ENCODE measurements around the gene FKBP1B.
A peak's percentile ranks its signal among the peaks of the same experiment; 100 is the strongest.

Gene FKBP1B

DNA sequence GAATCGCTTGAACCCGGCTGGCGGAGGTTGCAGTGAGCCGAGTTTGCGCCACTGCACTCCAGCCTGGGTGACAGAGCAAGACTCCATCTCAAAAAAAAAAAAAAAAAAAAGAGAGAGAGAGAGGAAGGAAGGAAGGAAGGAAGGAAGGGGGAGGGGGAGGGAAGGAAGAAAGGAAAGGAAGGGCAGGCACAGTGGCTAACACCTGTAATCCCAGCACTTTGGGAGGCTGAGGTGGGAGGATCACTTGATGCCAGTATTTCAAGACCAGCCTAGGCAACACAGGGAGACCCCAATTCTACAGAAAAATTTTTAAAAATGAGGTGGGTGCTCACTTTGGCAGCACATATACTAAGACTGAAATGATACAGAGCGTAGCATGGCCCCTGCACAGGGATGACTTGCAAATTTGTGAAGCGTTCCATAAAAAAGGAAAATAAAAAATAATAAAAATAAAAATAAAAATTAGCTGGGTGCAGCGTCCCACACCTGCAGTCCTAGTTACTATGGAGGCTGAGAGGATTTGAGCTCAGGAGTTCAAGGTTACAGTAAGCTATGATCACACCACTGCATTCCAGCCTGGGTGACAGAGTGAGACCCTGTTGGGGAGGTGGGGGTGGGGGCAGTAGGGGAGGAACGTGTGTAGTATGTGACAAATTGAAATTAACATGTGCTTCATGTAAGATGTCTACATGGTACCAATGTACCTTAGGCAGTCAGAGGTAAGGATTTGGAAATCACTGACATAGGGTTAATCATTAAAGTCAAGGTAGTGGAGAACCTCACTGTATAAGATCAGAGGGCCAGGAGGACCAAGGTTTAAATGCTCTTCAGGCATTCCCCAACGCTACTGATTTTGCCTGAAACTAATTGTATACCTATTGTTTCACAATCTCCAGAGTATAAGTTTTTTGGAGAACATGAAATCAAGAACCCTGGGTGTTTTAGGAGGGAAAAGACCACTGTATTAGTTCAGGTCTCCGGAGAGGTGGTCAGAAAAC lies 3.7 kb upstream of the FKBP1B start:
- no peak for FAIRE-seq
- TF ChIP-seq, protein P1, sequence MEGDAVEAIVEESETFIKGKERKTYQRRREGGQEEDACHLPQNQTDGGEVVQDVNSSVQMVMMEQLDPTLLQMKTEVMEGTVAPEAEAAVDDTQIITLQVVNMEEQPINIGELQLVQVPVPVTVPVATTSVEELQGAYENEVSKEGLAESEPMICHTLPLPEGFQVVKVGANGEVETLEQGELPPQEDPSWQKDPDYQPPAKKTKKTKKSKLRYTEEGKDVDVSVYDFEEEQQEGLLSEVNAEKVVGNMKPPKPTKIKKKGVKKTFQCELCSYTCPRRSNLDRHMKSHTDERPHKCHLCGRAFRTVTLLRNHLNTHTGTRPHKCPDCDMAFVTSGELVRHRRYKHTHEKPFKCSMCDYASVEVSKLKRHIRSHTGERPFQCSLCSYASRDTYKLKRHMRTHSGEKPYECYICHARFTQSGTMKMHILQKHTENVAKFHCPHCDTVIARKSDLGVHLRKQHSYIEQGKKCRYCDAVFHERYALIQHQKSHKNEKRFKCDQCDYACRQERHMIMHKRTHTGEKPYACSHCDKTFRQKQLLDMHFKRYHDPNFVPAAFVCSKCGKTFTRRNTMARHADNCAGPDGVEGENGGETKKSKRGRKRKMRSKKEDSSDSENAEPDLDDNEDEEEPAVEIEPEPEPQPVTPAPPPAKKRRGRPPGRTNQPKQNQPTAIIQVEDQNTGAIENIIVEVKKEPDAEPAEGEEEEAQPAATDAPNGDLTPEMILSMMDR (IDR thresholded peaks at IDR 0.05; ENCODE audit: insufficient read depth, missing control alignments), result no peak
- DNase-seq (ENCODE audit: insufficient read length, low spot score), result no peak

DNA sequence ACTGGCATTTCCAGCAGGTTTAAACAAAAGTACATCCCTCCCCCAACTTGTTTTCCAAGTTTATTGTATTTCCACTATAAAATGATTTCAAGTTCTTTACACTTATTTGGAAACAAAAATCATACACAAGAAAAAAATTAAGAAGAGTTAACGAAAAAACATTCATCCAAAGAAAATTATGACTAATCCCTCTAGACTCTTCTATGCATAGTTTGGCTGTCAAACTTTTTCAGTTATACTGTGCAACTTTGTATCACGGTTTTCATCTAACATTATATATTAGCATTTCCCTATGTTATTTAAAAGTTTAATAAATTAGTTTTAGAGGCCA lies 3.0 kb upstream of the FKBP1B start:
- TF ChIP-seq, protein P1 (IDR thresholded peaks at IDR 0.05; ENCODE audit: insufficient read depth, missing control alignments), result no peak
- DNase-seq (ENCODE audit: insufficient read length, low spot score) (no peak), FAIRE-seq (no peak)

- TF ChIP-seq, protein P1 (IDR thresholded peaks at IDR 0.05; ENCODE audit: insufficient read depth, missing control alignments), result no peak
- DNase-seq (ENCODE audit: insufficient read length, low spot score) (peak; percentile 31), FAIRE-seq (no peak)
These were observed 2.4 kb upstream of the FKBP1B start, which contains the start of gene WDCP for GRCh38 chr2:24046930-24047702. TSS of gene WDCP (minus strand) at chr2:24047391. CDS start at chr2:24039494, 7,897 bp downstream.

GRCh38 chr2:24047703-24048033 lies 1.9 kb upstream of the FKBP1B start:
- DNase-seq (ENCODE audit: insufficient read length, low spot score) (no peak), FAIRE-seq (no peak)
- TF ChIP-seq, protein P1 (IDR thresholded peaks at IDR 0.05; ENCODE audit: insufficient read depth, missing control alignments), result no peak

DNA sequence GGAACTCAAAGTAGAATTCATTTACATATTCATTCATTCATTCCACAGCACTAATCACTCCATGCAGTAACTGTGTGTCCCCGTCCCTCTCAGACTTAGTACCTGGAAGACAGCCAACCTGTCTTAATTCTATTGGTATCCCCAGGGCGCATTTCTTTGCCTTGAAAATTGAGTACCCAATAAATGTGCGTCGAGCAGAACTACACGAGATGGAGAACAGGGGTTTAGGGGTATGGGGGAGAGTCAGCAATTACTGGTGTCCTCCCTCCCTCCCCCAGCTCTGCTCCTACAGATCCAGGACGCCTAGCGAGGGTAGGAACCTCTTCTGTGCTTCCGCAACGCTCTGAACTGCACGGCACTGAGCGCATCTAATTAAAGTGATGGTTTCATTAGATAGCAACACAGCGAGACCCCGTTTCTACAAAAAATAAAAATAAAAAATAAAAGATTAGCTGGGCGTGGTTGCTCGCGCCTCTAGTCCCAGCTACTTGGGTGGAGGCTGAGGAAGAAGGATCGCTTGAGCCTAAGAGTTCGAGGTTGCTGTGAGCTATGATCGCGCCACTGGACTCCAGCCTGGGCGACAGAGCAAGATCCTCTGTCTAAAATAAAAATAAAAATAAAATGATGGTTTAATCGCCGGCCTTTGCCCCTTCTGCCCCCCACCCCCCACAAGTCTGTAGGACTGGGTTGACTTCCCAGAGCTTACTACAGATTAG lies 614 bp upstream of the FKBP1B start:
- FAIRE-seq (no peak), DNase-seq (ENCODE audit: insufficient read length, low spot score) (no peak)
- TF ChIP-seq, protein P1 (IDR thresholded peaks at IDR 0.05; ENCODE audit: insufficient read depth, missing control alignments), result no peak

DNA sequence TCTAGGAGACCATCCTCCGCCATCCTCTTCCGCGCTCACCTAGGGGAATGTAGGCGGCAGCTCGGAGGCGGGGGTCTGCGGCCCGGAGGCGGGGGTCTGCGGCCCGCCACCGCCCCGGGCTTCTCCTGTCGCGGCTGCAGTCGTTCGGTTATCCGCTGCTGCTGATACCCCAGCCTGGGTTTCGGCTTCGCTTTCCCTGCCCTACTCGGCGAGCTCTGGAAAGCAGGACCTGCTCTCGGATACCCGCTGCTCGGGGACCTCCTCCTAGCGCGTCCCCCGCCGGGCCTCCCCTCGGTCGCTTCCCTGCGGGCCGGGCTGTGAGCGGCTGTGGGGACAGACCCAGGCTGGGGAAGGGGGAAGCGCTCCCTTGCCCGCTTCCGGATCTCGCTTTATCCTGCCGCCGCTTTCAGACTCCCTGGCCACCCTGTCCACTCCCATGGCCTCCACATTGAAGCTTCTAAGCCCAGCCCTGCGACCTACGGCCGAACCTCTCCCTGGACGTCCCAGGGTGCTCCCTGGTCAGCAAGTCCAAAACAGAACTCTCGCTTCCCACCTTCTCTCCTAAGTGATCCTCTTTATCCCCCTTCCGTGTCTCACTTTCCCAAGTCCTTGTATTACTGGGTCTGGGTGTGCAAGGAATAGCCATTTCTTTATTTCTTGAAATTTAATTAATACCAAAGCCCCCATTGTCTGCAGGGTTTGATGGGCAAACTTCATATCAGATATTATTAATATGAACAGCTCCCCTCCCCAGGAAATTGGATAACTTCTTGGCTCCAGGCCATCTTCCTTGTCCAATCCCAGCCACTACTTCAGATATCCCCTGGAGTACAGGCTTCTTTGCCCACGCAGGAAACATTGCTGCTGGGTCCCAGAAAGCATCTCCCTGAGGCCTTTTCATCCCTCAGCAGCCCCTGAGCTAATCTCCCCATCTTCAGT lies 769 bp downstream of the FKBP1B start:
- TF ChIP-seq, protein P1 (IDR thresholded peaks at IDR 0.05; ENCODE audit: insufficient read depth, missing control alignments), result no peak
- no peak for DNase-seq (ENCODE audit: insufficient read length, low spot score)
- FAIRE-seq, result no peak
